HCT116 (cell line): Measurements from ENCODE around the gene MAPRE3. TPM values are rescaled to one million over a fixed set of nuclear protein-coding genes. Genes with fewer than 3 reads are reported as not detected.
A peak's percentile ranks its signal among the peaks of the same experiment; 100 is the strongest.

Experiments
- ATAC-seq: fragments of 200-7000 bp; cut with Tn5 transposase; 2 replicates; pipeline ENCODE4 v1.9.1; 2020; ENCODE audit warnings: mild to moderate bottlenecking, moderate library complexity
- BruUV-seq: library from RNA; stranded (reverse); fragments of 400-500 nt; replicated peaks from 2 replicates; lab custom pipeline; 2021; lab: Mats Ljungman, UMichigan
- CTCF ChIA-PET: fragments of 300-600 bp; sonication (Branson Sonifier 250); formaldehyde crosslinking; loops from one replicate; lab custom pipeline; 2021; ENCODE audit warnings: antibody characterized with exemption; lab: Charles Lee
- POLR2A ChIA-PET: fragments of 300-600, 350-600 bp; sonication (Branson Sonifier 250); formaldehyde crosslinking; loops from one replicate; lab custom pipeline; 2021; ENCODE audit warnings: antibody characterized with exemption; lab: Charles Lee
- RAD21 ChIA-PET, 2 experiments: fragments of 300-600 bp; sonication (Branson Sonifier 250); formaldehyde crosslinking; loops; one replicate each; lab custom pipeline; 2023; ENCODE audit warnings: low total read pairs in 2 of 2; ENCODE audit not compliant: uncharacterized antibody in 2 of 2, unreplicated experiment in 2 of 2, low non-redundant PET in 1 of 2; lab: Charles Lee
- DNase-seq: peaks from one replicate; pipeline ENCODE4 v3.0.0-alpha.2; 2010; ENCODE audit warnings: low read depth, low spot score
- H2AFZ ChIP-seq: fragments of 200-600 bp; shearing (Covaris generic), sonication (generic); 2 replicates; pipeline ENCODE4 v1.6.1; 2017; ENCODE audit warnings: low read depth, mixed run types, mixed read lengths, antibody characterized with exemption, low read length; ENCODE audit not compliant: poor library complexity, severe bottlenecking
- H3K27ac ChIP-seq: 2 replicates; pipeline ENCODE4 v1.5.1; 2012; ENCODE audit warnings: low read depth, low read length
- H3K27me3 ChIP-seq: fragments of 200-600 bp; sonication (generic); 2 replicates; pipeline ENCODE4 v1.6.1; 2016; ENCODE audit warnings: mixed run types, low read length, mixed read lengths; ENCODE audit not compliant: insufficient read depth
- H3K36me3 ChIP-seq, 2 experiments: fragments of 200-500 bp in 1 of 2; fragments of 200-600 bp in 1 of 2; sonication (Bioruptor generic) in 1 of 2; sonication (generic) in 1 of 2; 2 replicates each; pipeline versions ENCODE4 v1.5.1 to v1.6.1; 2014 to 2016; ENCODE audit warnings: low read length in 2 of 2, inconsistent platforms in 1 of 2, mixed read lengths in 1 of 2, mixed run types in 1 of 2; ENCODE audit not compliant: insufficient read depth in 2 of 2, control insufficient read depth in 1 of 2
- H3K4me1 ChIP-seq, 2 experiments: fragments of 200-600 bp in 1 of 2; sonication (generic) in 1 of 2; 2 replicates each; pipeline versions ENCODE4 v1.5.1 to v1.6.1; 2012 to 2017; ENCODE audit warnings: low read length in 2 of 2, inconsistent platforms in 1 of 2, mild to moderate bottlenecking in 1 of 2, mixed read lengths in 1 of 2, mixed run types in 1 of 2, moderate library complexity in 1 of 2; ENCODE audit not compliant: insufficient read depth in 2 of 2, control insufficient read depth in 1 of 2
- H3K4me2 ChIP-seq: fragments of 200-600 bp; sonication (generic); 2 replicates; pipeline ENCODE4 v1.6.1; 2017; ENCODE audit warnings: mixed run types, low read length, mixed read lengths
- H3K4me3 ChIP-seq, 2 experiments: fragments of 200-600 bp in 1 of 2; sonication (generic) in 1 of 2; replicated peaks in 1 of 2; 2 replicates each; pipeline ENCODE4 v1.5.1; 2011 to 2016; ENCODE audit warnings: low read length in 2 of 2, control low read depth in 1 of 2, low read depth in 1 of 2, mild to moderate bottlenecking in 1 of 2, mixed read lengths in 1 of 2, mixed run types in 1 of 2
- H3K79me2 ChIP-seq: fragments of 200-600 bp; sonication (generic); 2 replicates; pipeline ENCODE4 v1.6.1; 2017; ENCODE audit warnings: mild to moderate bottlenecking, mixed run types, low read length, moderate library complexity, mixed read lengths; ENCODE audit not compliant: insufficient read depth
- H3K9ac ChIP-seq: fragments of 200-600 bp; sonication (generic); 2 replicates; pipeline ENCODE4 v1.6.1; 2016; ENCODE audit warnings: low read length, mixed read lengths
- H3K9me2 ChIP-seq: fragments of 200-600 bp; sonication (generic), shearing (Covaris generic); 2 replicates; pipeline ENCODE4 v1.6.1; 2017; ENCODE audit warnings: mixed run types, mild to moderate bottlenecking, moderate library complexity; ENCODE audit not compliant: insufficient read depth
- H3K9me3 ChIP-seq, 2 experiments: fragments of 200-500 bp in 1 of 2; fragments of 200-600 bp in 1 of 2; sonication (Bioruptor generic) in 1 of 2; sonication (generic) in 1 of 2; 2 replicates each; pipeline ENCODE4 v1.6.1; 2014 to 2017; ENCODE audit warnings: low read length in 2 of 2, mixed read lengths in 2 of 2, inconsistent platforms in 1 of 2, low read depth in 1 of 2, mild to moderate bottlenecking in 1 of 2, mixed run types in 1 of 2, moderate library complexity in 1 of 2; ENCODE audit not compliant: control insufficient read depth in 1 of 2, insufficient read depth in 1 of 2
- H4K20me1 ChIP-seq: fragments of 200-600 bp; sonication (generic), shearing (Covaris generic); 2 replicates; pipeline ENCODE4 v1.6.1; 2017; ENCODE audit warnings: mixed run types, mild to moderate bottlenecking, moderate library complexity; ENCODE audit not compliant: insufficient read depth
- ATF3 ChIP-seq: IDR thresholded peaks from 2 replicates; pipeline ENCODE4 v1.6.1; 2012
- CBX3 ChIP-seq: IDR thresholded peaks from 2 replicates; pipeline ENCODE4 v1.6.1; 2012; ENCODE audit warnings: low read depth
- CEBPB ChIP-seq: IDR thresholded peaks from 2 replicates; pipeline ENCODE4 v1.6.1; 2012; ENCODE audit warnings: low read depth
- EGR1 ChIP-seq: IDR thresholded peaks from 2 replicates; pipeline ENCODE4 v1.6.1; 2012; ENCODE audit warnings: low read depth
- ELF1 ChIP-seq: IDR thresholded peaks from 2 replicates; pipeline ENCODE4 v1.6.1; 2012; ENCODE audit warnings: low read depth, borderline replicate concordance
- EZH2 ChIP-seq: fragments of 200-600 bp; sonication (generic); IDR thresholded peaks from 2 replicates; pipeline ENCODE4 v1.6.1; 2017; ENCODE audit warnings: antibody characterized with exemption, mixed run types
- FOSL1 ChIP-seq: IDR thresholded peaks from 2 replicates; pipeline ENCODE4 v1.6.1; 2012; ENCODE audit warnings: low read depth
- JUND ChIP-seq: IDR thresholded peaks from 2 replicates; pipeline ENCODE4 v1.6.1; 2012
- MAX ChIP-seq: IDR thresholded peaks from 2 replicates; pipeline ENCODE4 v1.6.1; 2012
- POLR2AphosphoS5 ChIP-seq: IDR thresholded peaks from 2 replicates; pipeline ENCODE4 v1.6.1; 2011; ENCODE audit warnings: mild to moderate bottlenecking, low read depth, low read length, moderate library complexity
- RAD21 ChIP-seq: IDR thresholded peaks from 2 replicates; pipeline ENCODE4 v1.6.1; 2012; ENCODE audit warnings: low read depth, mild to moderate bottlenecking
- SIN3A ChIP-seq: IDR thresholded peaks from 2 replicates; pipeline ENCODE4 v1.6.1; 2012; ENCODE audit warnings: low read depth
- SP1 ChIP-seq: IDR thresholded peaks from 2 replicates; pipeline ENCODE4 v1.6.1; 2012; ENCODE audit warnings: low read depth
- SRF ChIP-seq: IDR thresholded peaks from 2 replicates; pipeline ENCODE4 v1.6.1; 2012; ENCODE audit warnings: low read depth
- TCF7L2 ChIP-seq: IDR thresholded peaks from 2 replicates; pipeline ENCODE4 v1.7.0; 2011; ENCODE audit warnings: borderline replicate concordance, inconsistent platforms; ENCODE audit not compliant: insufficient read depth, insufficient read length; ENCODE audit errors: extremely low read depth
- YY1 ChIP-seq: IDR thresholded peaks from 2 replicates; pipeline ENCODE4 v1.6.1; 2011; ENCODE audit warnings: low read length, low read depth, moderate library complexity, mild to moderate bottlenecking; ENCODE audit not compliant: insufficient replicate concordance; ENCODE audit errors: extremely low read depth
- ZFX ChIP-seq: fragments of 450-650 bp; IDR thresholded peaks from 2 replicates; pipeline ENCODE4 v1.6.1; 2017
- intact Hi-C: fragments of 100-400 bp; cut with micrococcal nuclease; formaldehyde crosslinking; loops from 2 replicates; pipeline ENCODE4 v1.10.0; 2022
- total RNA-seq: library from RNA; stranded (reverse); gene quantifications from one replicate; pipeline ENCODE4 v1.2.1, GENCODE V29; 2021; ENCODE audit not compliant: unreplicated experiment
- TF ChIP-seq, protein P1 (sequence below): IDR thresholded peaks from 2 replicates; pipeline ENCODE4 v1.6.1; 2012; ENCODE audit warnings: low read depth

Gene MAPRE3
- total RNA-seq, 1 experiment from 2014 or later, result 12.1 TPM

- TF ChIP-seq SRF (no peak), POLR2AphosphoS5 (peak; percentile 15; the same call in 1 of the 2 replicates), JUND (no peak), EGR1 (no peak)
Observed at GRCh38 chr2:26970244-26970927, at the start of gene MAPRE3 (continued).

DNA sequence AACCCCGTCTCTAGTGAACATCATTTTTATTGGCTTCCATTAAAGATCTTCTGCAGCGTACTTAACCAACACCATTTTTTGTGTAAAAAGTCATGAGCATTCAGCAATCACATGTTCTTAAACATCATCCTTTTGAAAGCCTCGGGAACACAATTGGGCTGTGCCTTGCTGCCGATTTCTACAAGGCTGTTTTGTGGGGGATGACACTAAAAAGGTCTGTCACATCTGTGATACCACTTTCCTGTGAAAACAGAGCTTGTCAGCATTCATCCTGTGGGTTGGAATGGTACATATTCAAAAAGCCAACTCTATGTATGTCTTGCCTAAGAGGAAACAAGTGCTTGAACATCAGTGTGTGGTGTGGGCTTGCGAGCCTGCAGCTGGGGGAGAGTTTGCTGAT, 49.1 kb upstream of the MAPRE3 start:
- ChIA-PET POLR2A (no interaction called here), CTCF (interaction anchor here (2.1 to 3.4 kb wide), 2 partner anchors 15 to 75 kb away, joined by 14 to 63 read pairs; no protein-coding TSS in a partner anchor), RAD21 (no interaction called here)
- no peaks in the 10 kb centered on the region for H4K20me1 ChIP-seq
- no peaks in the 10 kb centered on the region for H3K27me3 ChIP-seq
- no peak for ATAC-seq
- DNase-seq, result no peak
- no peak overlapping the region for H3K4me3 ChIP-seq
- TF ChIP-seq CBX3, result no peak
- no peak for TF ChIP-seq JUND
- TF ChIP-seq YY1, result no peak
- TF ChIP-seq, protein P1, sequence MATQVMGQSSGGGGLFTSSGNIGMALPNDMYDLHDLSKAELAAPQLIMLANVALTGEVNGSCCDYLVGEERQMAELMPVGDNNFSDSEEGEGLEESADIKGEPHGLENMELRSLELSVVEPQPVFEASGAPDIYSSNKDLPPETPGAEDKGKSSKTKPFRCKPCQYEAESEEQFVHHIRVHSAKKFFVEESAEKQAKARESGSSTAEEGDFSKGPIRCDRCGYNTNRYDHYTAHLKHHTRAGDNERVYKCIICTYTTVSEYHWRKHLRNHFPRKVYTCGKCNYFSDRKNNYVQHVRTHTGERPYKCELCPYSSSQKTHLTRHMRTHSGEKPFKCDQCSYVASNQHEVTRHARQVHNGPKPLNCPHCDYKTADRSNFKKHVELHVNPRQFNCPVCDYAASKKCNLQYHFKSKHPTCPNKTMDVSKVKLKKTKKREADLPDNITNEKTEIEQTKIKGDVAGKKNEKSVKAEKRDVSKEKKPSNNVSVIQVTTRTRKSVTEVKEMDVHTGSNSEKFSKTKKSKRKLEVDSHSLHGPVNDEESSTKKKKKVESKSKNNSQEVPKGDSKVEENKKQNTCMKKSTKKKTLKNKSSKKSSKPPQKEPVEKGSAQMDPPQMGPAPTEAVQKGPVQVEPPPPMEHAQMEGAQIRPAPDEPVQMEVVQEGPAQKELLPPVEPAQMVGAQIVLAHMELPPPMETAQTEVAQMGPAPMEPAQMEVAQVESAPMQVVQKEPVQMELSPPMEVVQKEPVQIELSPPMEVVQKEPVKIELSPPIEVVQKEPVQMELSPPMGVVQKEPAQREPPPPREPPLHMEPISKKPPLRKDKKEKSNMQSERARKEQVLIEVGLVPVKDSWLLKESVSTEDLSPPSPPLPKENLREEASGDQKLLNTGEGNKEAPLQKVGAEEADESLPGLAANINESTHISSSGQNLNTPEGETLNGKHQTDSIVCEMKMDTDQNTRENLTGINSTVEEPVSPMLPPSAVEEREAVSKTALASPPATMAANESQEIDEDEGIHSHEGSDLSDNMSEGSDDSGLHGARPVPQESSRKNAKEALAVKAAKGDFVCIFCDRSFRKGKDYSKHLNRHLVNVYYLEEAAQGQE, result no peak
- TF ChIP-seq ZFX, result no peak
- TF ChIP-seq SP1, result no peak
- no peak for TF ChIP-seq ATF3
- no peak for TF ChIP-seq MAX
- no peak for TF ChIP-seq CEBPB
- TF ChIP-seq SRF, result no peak
- no peak for TF ChIP-seq EGR1
- TF ChIP-seq ELF1, result no peak
- no peak for TF ChIP-seq FOSL1
- TF ChIP-seq RAD21, result no peak
- TF ChIP-seq SIN3A, result no peak
- no peak for TF ChIP-seq TCF7L2
- TF ChIP-seq EZH2, result no peak
- peaks cover 4 to 9% of the 10 kb centered on the region in 2 experiments; a peak in 1 of 4 replicates for H3K4me1 ChIP-seq
- no peaks in the 10 kb centered on the region for H3K9me2 ChIP-seq
- no peaks in the 10 kb centered on the region for H3K36me3 ChIP-seq
- no peaks in the 10 kb centered on the region for H3K79me2 ChIP-seq
- no peaks in the 10 kb centered on the region for H3K9me3 ChIP-seq
- no peak overlapping the region for H3K27ac ChIP-seq
- intact Hi-C loops, result no loop called here
- H3K9ac ChIP-seq, result no peak overlapping the region
- H2AFZ ChIP-seq, result no peak overlapping the region
- H3K4me2 ChIP-seq, result no peak overlapping the region
- BruUV-seq, result no TSS peak
